Urinary bladder (tissue), 4 donors: ENCODE measurements around the gene FYN. TPM values are rescaled to one million over a fixed set of nuclear protein-coding genes. Genes with fewer than 3 reads are reported as not detected.
A peak's percentile ranks its signal among the peaks of the same experiment; 100 is the strongest.

Experiments used
- DNase-seq: peaks from one replicate; pipeline ENCODE4 v3.0.0-alpha.2; 2015; ENCODE audit errors: extremely low spot score
- H3K27ac ChIP-seq: one replicate; pipeline ENCODE4 v1.5.1; 2013; ENCODE audit warnings: low read depth, mild to moderate bottlenecking, moderate library complexity
- H3K36me3 ChIP-seq: one replicate; pipeline ENCODE4 v1.6.1; 2013; ENCODE audit warnings: mild to moderate bottlenecking, moderate library complexity; ENCODE audit not compliant: insufficient read depth
- H3K4me1 ChIP-seq: one replicate; pipeline ENCODE4 v1.6.1; 2013; ENCODE audit warnings: mild to moderate bottlenecking, moderate library complexity; ENCODE audit not compliant: insufficient read depth
- H3K4me3 ChIP-seq: one replicate; pipeline ENCODE4 v1.5.1; 2013; ENCODE audit warnings: low read depth, low read length
- WGBS: extraction: QIAGEN DNeasy Blood & Tissue Kit; methylation state at CpG from one replicate; pipeline ENCODE4 v1.1.7; 2013; 5-methylcytosine and 5-hydroxymethylcytosine counted together
- polyA plus RNA-seq: library from polyadenylated mRNA; stranded (reverse); fragments of 200-250 nt; gene quantifications from one replicate; pipeline ENCODE4 v1.2.3, GENCODE V29; 2013
- total RNA-seq: library from RNA; depleted of rRNA; stranded (reverse); fragments of >200 nt; gene quantifications from one replicate; pipeline ENCODE4 v1.2.3, GENCODE V29; 2014
- donor health status: healthy with polysubstance abuse.
- donor health status: healthy.

Gene FYN
- total and polyA plus RNA-seq, 2 donors = 91.5 to 201 TPM

DNA sequence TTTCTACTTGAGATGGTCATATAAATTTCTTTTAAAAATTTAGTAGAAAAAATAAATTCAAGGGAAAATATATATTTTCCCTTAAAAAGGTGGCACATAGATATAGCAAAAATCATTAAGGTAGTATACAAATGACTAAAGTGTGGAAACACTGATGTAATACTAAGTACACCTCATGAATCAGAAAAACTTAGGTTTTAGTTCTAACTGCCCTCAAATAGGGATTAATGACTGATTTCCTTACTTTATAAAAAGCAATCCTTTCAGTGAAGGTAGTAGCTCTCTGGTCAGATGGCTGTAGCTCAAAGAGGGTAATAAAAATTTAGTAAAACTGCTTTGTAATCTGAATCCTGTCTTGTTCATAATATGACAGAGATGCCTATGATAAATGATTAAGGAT is 63.5 kb downstream of the FYN start:
- peaks cover 2% of the 10 kb centered on the region for H3K4me1 ChIP-seq

DNA sequence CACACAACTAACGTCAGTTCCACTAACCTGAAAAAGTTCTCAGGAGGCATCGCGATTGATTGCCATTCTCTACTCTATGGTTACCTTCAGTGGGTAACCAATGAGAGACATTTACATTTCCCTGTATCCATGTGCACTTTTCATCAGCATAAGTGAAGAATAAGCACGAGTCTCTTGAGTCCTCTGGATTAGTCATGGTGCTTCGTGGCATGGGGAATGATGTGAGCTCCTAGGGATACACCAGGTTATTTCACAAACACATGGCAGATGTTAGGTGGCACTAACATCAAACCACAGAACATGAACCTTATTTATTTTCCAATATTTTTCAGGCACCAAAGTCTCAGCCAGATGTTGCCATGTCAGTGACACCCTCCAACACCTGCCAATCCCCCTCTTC is 64.0 kb downstream of the FYN start:
- Histone ChIP-seq H3K27ac (no peak overlapping the region), H3K4me1 (peaks cover 2% of the 10 kb centered on the region)
- WGBS = 83% methylated on average over 5 of the region's 5 CpGs

More for the DNA sequence above, 63.5 kb downstream of the FYN start:
- Histone ChIP-seq H3K36me3 (no peaks in the 10 kb centered on the region), H3K27ac (no peak overlapping the region), H3K4me3 (no peak overlapping the region)
- DNase-seq = no peak

DNA sequence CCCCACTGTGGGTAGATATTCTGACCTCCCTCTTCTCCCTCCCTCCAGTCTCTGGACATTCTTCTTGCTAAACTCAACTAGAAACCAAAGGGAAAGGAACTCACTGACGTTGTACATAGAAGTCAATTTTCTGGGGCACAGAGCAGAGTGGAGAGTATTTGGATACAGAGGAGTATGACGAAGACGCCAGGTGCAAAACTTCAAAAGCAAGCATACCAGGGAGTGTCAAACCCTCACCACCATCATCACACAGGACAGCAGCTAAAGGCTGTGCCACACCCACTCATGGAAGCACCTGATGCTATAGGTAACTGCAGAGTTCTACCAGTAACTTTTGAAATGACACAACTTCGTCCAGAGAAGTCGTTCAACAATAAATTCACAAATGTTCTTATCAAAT is 64.8 kb downstream of the FYN start:
- Histone ChIP-seq H3K36me3 (no peaks in the 10 kb centered on the region), H3K27ac (no peak overlapping the region), H3K4me1 (peaks cover 2% of the 10 kb centered on the region), H3K4me3 (no peak overlapping the region)
- no peak for DNase-seq
- WGBS = 95% methylated on average over 5 of the region's 5 CpGs

More for the DNA sequence above, 64.0 kb downstream of the FYN start:
- H3K36me3 ChIP-seq = no peaks in the 10 kb centered on the region
- no peak for DNase-seq
- no peak overlapping the region for H3K4me3 ChIP-seq

DNA sequence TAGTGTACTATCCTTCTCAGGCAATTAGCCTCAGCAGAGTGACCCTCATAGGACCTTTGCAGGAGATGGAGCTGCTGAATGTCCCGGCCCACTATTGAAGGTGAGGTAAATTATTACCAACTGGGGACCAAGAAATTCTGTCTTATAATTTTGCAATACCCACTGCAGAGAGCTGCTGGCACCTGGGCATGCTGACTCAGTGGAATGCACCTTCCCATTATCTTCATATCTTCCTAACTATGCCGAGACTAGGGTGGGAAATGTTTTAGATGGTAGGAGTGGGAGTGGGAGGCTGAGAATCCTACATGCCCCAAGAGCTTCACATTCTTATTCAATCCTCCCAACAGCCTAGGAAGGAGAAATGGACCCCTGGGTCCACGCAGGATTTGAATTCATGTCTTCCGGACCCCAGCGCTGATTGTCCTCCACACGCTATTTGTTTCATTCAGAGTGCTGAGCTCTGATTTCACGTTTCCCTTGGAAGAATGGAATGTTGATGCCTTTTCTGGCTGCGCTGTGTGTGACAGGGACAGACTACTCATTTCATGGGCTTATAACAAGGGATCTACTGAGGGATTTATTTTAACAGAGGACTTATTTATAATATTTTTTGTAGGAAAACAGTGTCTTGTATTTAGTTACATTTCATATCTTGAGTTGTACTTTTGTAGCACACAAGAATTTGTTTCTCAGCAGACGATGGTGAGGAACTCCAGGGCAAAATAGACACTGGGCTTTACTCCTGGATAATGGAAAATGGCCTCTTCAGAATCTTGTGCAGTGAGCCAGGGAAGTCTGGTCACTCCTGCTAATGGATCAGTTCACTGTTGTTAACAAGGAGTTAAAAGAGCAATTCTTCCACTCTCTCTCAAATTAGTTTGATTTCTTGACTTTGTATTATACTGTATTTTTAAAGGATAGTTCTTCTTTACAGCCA is 66.4 kb downstream of the FYN start:
- H3K36me3 ChIP-seq = no peaks in the 10 kb centered on the region
- H3K4me3 ChIP-seq = no peak overlapping the region
- 71% methylated on average over 9 of the region's 9 CpGs for WGBS
- DNase-seq = no peak
- no peak overlapping the region for H3K27ac ChIP-seq
- H3K4me1 ChIP-seq = no peaks in the 10 kb centered on the region

DNA sequence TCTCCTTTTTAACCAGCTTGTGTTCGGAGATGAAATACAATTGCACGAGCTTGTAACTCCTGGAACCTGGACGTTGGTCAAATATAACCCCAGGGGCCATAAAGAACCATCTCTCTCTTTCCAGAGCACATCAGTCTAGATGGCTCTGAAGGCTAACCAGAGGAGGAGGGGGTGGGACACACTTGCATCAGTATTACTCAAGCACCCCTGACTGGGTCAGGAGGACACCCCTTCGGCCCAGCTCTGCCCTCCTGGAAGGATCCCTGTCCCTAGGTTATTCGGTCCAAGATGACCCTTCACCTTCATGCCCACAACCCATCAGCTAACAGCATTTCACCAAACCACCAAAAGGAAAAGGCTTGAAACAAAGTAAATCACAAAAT is 67.1 kb downstream of the FYN start:
- Histone ChIP-seq H3K4me1 (no peaks in the 10 kb centered on the region), H3K36me3 (no peaks in the 10 kb centered on the region), H3K4me3 (no peak overlapping the region), H3K27ac (peak overlapping the region; percentile 29)
- no peak for DNase-seq
- WGBS = 85% methylated on average over 5 of the region's 5 CpGs

DNA sequence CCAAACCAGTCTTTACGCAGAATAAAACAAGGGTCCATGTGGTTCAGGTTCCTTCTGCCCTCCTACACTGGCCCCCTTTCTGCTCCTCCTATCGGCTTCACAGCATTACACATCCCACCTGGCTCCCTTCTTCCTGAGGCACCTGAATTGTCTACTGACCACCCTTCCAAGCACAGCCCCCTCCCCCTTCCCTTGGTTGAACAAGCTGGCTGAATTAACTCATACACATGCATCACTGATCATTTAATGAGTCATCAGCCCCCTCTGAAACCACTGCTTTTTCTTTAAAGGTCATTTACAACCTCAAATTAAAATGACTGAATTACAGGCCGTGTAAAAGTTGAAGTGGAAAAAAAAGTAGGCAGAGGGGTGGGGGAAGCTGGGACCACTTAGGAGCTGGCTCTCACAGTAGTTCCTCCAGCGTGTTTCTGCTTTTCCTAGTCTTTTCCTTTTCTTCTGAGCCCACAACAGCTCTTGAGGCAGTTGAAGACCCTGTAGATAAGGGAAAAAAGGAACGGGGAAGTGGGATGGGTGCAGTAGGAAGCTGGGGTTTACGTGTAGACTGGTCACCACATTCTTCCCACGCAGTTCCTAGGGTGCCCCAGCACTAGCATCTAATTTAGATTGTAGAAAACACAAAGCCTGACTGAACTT is 67.6 kb downstream of the FYN start:
- no peak for DNase-seq
- Histone ChIP-seq H3K4me1 (no peaks in the 10 kb centered on the region), H3K27ac (peak overlapping the region; percentile 29), H3K36me3 (no peaks in the 10 kb centered on the region), H3K4me3 (no peak overlapping the region)
- whole genome bisulfite sequencing = 75% methylated on average over 7 of the region's 7 CpGs

DNA sequence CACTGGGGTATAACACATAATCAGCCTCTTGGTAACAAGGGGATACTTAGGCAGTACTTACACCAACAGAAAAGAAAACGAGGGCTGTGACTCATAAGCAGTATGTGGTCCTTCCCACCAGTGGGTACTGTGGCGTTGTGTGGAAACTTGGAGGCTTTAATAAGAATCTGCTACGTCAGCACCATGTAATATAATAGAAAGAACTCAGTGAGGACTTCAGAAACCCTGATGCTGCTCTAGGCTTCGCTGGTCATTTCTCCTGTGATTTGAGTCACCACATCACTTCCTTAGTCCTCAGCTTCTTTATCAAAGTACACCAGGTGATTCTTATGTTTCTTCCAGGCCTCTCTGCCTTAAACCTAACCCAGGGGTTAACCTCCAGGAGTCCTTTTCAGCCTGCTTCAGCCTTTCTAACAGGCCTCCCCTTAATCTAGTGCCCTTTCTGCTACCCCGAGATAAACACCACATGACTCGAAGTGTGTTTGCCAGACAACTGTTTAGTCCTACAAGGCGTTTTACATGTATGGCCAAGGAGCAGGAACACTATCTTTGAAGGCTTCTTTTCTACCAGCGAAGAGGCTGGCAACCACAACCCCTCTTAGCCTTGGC is 68.5 kb downstream of the FYN start:
- Histone ChIP-seq H3K4me3 (no peak overlapping the region), H3K36me3 (no peaks in the 10 kb centered on the region), H3K27ac (no peak overlapping the region), H3K4me1 (peaks cover 3% of the 10 kb centered on the region)
- no peak for DNase-seq
- 50% methylated on average over 8 of the region's 8 CpGs for WGBS

DNA sequence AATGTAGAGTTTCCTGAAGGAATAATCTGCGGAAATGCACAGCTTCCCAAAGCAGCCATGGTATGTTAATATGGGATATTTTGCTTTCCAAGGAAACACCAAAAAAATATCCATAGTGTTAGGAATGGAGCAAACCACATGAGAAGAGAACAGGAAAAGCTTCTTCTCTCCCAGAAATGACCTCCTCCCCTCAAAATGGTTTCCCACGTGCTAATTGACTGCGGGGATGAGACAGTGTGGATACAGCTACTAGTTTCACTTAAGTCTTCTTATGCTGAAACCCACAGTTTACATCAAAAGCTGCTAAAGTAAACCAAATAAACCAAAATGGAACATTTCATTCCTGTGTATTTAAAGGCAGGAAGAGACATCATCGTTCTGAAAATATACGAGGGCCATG is 69.4 kb downstream of the FYN start:
- Histone ChIP-seq H3K4me1 (peaks cover 3% of the 10 kb centered on the region), H3K4me3 (no peak overlapping the region), H3K36me3 (no peaks in the 10 kb centered on the region), H3K27ac (no peak overlapping the region)
- WGBS = 57% methylated on average over 5 of the region's 5 CpGs
- no peak for DNase-seq

DNA sequence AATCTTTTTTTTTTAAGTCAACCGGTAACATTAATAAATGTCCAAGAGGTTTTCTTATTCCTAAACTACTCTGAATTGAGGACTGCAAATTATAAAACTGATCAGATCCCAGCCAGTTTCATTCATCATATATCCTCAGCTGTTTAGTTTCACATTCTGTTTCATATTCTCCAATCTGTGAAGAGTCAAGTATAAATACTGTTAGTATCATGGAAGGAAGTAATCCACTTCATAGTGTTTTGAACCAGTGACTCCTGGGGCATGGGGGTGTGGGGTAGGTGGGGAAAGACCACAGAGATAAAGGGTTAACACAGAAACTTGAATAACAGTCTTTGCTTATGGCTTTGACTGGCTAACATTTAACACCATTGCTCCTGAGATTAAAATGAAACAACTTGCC is 69.9 kb downstream of the FYN start:
- no peak for DNase-seq
- Histone ChIP-seq H3K4me1 (peaks cover 3% of the 10 kb centered on the region), H3K27ac (no peak overlapping the region), H3K36me3 (no peaks in the 10 kb centered on the region), H3K4me3 (no peak overlapping the region)
- WGBS = 81% methylated on average over 1 of the region's 1 CpG

DNA sequence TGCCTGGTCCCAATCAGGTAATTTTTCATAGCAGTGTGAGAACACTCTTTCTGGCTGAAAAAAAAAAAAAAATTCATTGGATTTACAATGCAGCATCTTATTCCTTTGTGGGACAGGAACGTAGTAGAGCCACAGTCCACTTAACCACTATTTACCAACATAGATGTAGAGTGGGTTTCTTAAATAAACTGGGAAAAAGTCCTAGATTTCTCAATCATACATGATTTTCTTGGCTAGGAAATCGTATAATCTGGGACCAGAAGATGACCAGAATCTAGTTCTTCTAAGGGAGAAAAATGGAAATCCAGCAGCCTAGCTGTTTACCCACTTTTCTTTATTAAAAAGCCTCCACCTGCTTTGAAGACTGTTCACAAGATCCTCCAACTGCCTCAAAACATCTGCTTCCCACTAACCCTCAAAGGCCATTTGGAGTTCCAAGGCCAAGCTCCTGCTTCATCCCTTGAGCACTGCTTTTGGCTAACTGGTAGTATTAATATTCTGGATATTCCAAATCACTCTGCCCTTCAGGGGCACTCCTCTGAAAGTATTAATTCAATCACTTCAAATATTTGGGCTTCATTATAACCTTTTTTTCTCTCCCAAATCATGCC is 70.4 kb downstream of the FYN start:
- DNase-seq = no peak
- 84% methylated on average over 2 of the region's 2 CpGs for WGBS
- Histone ChIP-seq H3K27ac (no peak overlapping the region), H3K4me1 (peaks cover 3% of the 10 kb centered on the region), H3K4me3 (no peak overlapping the region), H3K36me3 (no peaks in the 10 kb centered on the region)

DNA sequence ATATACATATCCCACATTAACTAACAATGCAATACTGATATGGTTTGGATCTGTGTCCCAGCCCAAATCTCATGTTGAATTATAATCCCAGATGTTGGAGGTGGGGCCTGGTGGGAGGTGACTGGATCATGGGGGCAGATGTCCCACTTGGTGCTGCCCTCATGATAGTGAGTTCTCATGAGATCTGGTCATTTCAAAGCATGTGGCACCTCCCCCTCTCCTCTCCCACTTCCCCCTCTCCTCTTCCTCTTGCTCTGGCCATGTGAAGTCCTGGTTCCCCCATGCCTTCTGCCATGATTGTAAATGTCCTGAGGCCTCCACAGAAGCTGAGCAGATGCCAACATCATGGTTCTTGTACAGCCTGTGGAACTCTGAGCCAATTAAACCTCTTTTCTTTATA is 71.2 kb downstream of the FYN start:
- Histone ChIP-seq H3K4me3 (no peak overlapping the region), H3K36me3 (no peaks in the 10 kb centered on the region), H3K27ac (no peak overlapping the region), H3K4me1 (peaks cover 3% of the 10 kb centered on the region)
- no peak for DNase-seq

DNA sequence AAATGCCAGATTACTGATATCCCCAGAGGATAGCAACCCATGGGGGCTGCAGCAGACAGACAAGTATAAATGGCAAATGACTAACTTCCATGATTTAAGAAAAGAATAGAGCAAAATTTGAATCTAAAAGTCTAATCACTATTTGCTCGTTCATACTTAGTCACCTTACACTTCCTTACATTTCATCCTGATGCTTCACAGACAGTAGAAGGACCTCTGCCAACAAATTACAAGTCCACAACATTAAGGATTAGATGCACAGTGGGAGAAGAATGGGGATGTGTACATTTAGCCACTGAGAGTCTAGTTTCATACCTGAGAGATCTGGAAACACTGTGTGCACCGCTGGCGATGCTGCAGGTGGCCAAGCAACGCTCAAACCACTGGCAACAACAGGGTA is 72.4 kb downstream of the FYN start:
- WGBS = 89% methylated on average over 4 of the region's 4 CpGs

DNA sequence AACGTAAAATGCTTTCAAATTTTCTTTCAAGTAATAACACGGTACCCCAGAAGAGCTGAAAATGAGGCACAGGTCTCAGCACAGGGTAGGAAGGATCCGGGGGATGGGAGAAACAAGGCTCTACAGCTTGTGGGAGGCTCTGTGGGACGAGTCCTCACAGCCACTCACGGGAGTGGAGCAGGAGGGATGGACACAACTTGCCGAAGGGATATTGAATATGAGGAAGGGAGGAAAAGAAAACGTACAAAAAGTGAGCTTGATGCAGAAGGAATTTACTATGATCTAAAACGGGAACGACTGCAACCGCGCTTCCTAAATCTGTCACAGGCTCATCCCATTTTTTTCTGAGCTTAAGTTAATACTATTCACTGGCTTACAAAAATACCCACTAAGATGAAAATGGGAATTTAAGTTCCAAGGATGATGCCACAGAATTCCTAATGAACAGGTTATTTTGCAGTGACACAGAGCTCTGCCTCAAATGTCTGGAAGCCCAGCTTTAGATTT is 72.9 kb downstream of the FYN start:
- H3K4me3 ChIP-seq = no peak overlapping the region
- no peaks in the 10 kb centered on the region for H3K36me3 ChIP-seq
- peaks cover 3% of the 10 kb centered on the region for H3K4me1 ChIP-seq
- no peak overlapping the region for H3K27ac ChIP-seq
- DNase-seq = no peak
- WGBS = 33% methylated on average over 11 of the region's 11 CpGs

More for the DNA sequence above, 72.4 kb downstream of the FYN start:
- no peak for DNase-seq
- H3K36me3 ChIP-seq = no peaks in the 10 kb centered on the region
- no peak overlapping the region for H3K27ac ChIP-seq
- H3K4me3 ChIP-seq = no peak overlapping the region
- H3K4me1 ChIP-seq = peaks cover 3% of the 10 kb centered on the region
